CD4-positive, alpha-beta T cell treated with Interleukin-6 at 100 ng/mL for 8 hours (primary cell): ENCODE measurements around the gene ETV5.
"Not testable (repeated sequence)": the region's sequence is repeated elsewhere in the genome, so short reads cannot be mapped to it uniquely, and the experiment has no call there.

Source experiments
- DNase-seq: peaks from one replicate; pipeline ENCODE4 v3.0.0-alpha.2; 2020; ENCODE audit warnings: mixed read lengths, low spot score

The ETV5 gene

GRCh38 chr3:186021673-186022362 is 87.1 kb downstream of the ETV5 start:
- DNase-seq = no peak

- DNase-seq = not testable (repeated sequence)
Measured at GRCh38 chr3:186021250-186021649, 87.6 kb downstream of the ETV5 start.

- DNase-seq = not testable (repeated sequence)
Measured at GRCh38 chr3:186019288-186019687, 89.6 kb downstream of the ETV5 start.

GRCh38 chr3:186014866-186015265 is 94.0 kb downstream of the ETV5 start:
- DNase-seq = no peak

- DNase-seq = no peak
Measured at GRCh38 chr3:186013312-186013711, 95.6 kb downstream of the ETV5 start.

DNA sequence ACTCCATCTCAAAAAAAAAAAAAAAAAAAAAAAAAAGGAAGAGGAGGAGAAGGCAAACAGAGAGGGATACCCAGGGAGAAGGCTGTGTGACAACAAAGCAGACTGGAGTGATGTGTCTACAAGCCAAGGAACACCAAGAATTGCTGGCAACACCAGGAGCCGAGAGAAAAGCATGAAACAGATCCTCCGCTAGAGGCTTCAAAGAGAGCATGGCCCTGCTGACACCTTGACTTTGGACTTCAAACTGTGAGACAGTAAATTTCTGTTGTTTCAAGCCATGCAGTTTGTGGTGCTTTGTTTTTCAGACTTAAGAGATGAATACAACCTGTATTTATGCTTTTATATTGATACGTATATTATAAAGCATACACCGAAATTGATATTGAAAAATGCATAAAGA is 96.8 kb downstream of the ETV5 start:
- no peak for DNase-seq

DNA sequence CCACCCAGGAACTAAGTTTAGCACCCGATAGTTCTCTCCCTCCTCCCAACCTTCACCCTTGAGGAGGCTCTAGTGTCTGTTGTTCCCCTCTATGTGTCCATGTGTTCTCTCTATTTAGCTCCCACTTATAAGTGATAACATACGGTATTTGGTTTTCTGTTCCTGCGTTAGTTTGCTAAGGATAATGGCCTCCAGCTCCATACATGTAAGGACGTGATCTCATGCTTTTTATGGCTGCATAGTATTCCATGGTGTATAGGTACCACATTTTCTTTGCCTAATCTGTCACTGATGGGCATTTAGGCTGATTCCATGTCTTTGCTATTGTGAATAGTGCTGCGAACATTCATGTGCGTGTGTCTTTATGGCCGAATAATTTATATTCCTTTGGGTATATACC is 104.2 kb downstream of the ETV5 start:
- no peak for DNase-seq

DNA sequence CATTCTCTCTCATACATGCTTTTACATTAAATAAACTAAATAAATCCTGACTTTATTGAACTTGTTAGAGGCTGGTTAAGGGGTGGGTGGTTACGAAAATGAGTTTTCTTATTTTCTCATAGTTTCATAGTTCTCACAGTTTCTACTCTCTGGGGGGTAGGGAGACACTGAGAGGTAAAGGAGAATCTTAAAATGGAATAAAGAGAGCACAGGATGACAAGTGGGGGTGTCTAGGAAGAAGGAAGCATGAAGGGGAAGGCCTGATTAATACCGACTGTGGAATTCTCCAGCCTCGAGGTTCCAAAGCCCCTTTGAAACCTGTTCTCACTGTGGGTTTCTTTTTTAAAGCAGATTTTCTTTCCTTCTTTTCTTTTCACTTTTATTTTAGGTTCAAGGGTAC is 104.7 kb downstream of the ETV5 start:
- no peak for DNase-seq

- no peak for DNase-seq
Measured at GRCh38 chr3:186003610-186004009, 105.3 kb downstream of the ETV5 start.

GRCh38 chr3:186002884-186003472 is 105.9 kb downstream of the ETV5 start:
- DNase-seq = no peak

DNA sequence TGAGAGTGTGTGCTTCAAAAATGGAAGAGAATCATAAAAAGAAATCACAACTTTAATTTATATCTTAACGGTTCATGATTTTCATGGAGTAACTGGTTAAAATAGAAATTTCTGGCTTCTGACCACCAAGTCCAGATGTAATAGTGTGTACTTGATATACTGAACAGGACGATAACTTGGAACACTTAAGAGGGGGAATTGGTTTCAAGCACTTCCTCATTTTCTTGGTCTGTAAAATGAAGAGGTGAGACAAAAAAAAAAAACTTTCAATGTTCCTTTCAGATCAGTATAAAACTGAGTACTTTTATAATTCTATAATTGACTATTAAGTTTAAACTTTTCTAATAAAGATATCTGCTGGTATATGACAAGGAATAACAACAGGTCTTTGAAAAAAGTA is 107.0 kb downstream of the ETV5 start:
- no peak for DNase-seq

GRCh38 chr3:185999221-185999620 is 109.7 kb downstream of the ETV5 start:
- DNase-seq = no peak

GRCh38 chr3:185998136-185998535 is 110.8 kb downstream of the ETV5 start:
- no peak for DNase-seq

- no peak for DNase-seq
Measured at GRCh38 chr3:185997130-185997529, 111.8 kb downstream of the ETV5 start.
